K562 (cell line): ENCODE measurements around the gene KCTD21. TPM values are rescaled to one million over a fixed set of nuclear protein-coding genes. Genes with fewer than 3 reads are reported as not detected.

Experiments used
- ATAC-seq: fragments of 200-7000 bp; cut with Tn5 transposase; 3 replicates; pipeline ENCODE4 v1.9.1; 2020; ENCODE audit warnings: moderate library complexity
- BruUV-seq: library from RNA; stranded (reverse); fragments of 400-500 nt; replicated peaks from 2 replicates; lab custom pipeline; 2021; lab: Mats Ljungman, UMichigan
- CTCF ChIA-PET: fragments of 300-600 bp; formaldehyde crosslinking; extraction: SDS; loops from one replicate; lab custom pipeline; 2021; ENCODE audit warnings: low intra/inter-chr PET ratio; lab: Yijun Ruan, JAX
- POLR2A ChIA-PET: fragments of 300-600, 350-650 bp; sonication (Branson Sonifier 250); formaldehyde crosslinking; extraction: SDS; loops from one replicate; lab custom pipeline; 2021; ENCODE audit warnings: antibody characterized with exemption, inconsistent platforms; lab: Yijun Ruan, JAX
- DNase-seq, 4 experiments: peaks; one replicate each; pipeline versions ENCODE4 v3.0.0 to v3.0.0-alpha.2; 2011 to 2018; ENCODE audit warnings: low spot score in 3 of 4, mixed read lengths in 3 of 4; ENCODE audit errors: extremely low read depth in 1 of 4
- FAIRE-seq: peaks from 2 replicates; lab custom pipeline; 2011; peaks lifted over from hg19 to GRCh38; lab: Jason Lieb, UNC
- H2AFZ ChIP-seq: 2 replicates; pipeline ENCODE4 v1.6.0; 2011; ENCODE audit warnings: low read depth, low read length, control low read depth, inconsistent platforms
- H3K27ac ChIP-seq: fragments of 200-600 bp; 3 replicates; pipeline ENCODE4 v1.8.0; 2011; ENCODE audit warnings: low read depth, mild to moderate bottlenecking, control low read depth, inconsistent platforms, low read length, moderate library complexity, mixed read lengths; ENCODE audit errors: extremely low read depth
- H3K27me3 ChIP-seq, 2 experiments: fragments of 300-600 bp in 1 of 2; 2 replicates in 1 of 2; 3 replicates in 1 of 2; pipeline versions ENCODE4 v1.6.0 to v1.8.0; 2011; ENCODE audit warnings: inconsistent platforms in 2 of 2, low read length in 2 of 2, mild to moderate bottlenecking in 1 of 2, mixed read lengths in 1 of 2, moderate library complexity in 1 of 2; ENCODE audit not compliant: control insufficient read depth in 2 of 2, insufficient read depth in 2 of 2
- H3K36me3 ChIP-seq: fragments of 300-600 bp; 3 replicates; pipeline ENCODE4 v1.8.0; 2011; ENCODE audit warnings: mild to moderate bottlenecking, low read length, inconsistent platforms; ENCODE audit not compliant: control insufficient read depth, insufficient read depth
- H3K4me1 ChIP-seq, 2 experiments: fragments of 200-600 bp in 1 of 2; replicated peaks in 1 of 2; 2 replicates in 1 of 2; 3 replicates in 1 of 2; pipeline versions ENCODE4 v1.5.1 to v1.8.0; 2011; ENCODE audit warnings: inconsistent platforms in 2 of 2, low read length in 2 of 2, mild to moderate bottlenecking in 1 of 2, mixed read lengths in 1 of 2, moderate library complexity in 1 of 2; ENCODE audit not compliant: control insufficient read depth in 2 of 2, insufficient read depth in 2 of 2
- H3K4me2 ChIP-seq: 2 replicates; pipeline ENCODE4 v1.6.1; 2011; ENCODE audit warnings: low read length, control low read depth, inconsistent platforms, mixed read lengths; ENCODE audit not compliant: insufficient read depth
- H3K4me3 ChIP-seq: fragments of 200-600 bp; sonication (generic), shearing (Covaris generic); 2 replicates; pipeline ENCODE4 v1.5.1; 2016; ENCODE audit warnings: control low read depth, inconsistent platforms
- H3K79me2 ChIP-seq: fragments of 200-600 bp; 3 replicates; pipeline ENCODE4 v1.8.0; 2011; ENCODE audit warnings: low read length, inconsistent platforms; ENCODE audit not compliant: control insufficient read depth, insufficient read depth
- H3K9ac ChIP-seq, 2 experiments: 2 replicates each; pipeline versions ENCODE4 v1.6.0 to v1.6.1; 2011; ENCODE audit warnings: low read depth in 2 of 2, low read length in 2 of 2, control low read depth in 1 of 2, inconsistent platforms in 1 of 2, mild to moderate bottlenecking in 1 of 2, mixed read lengths in 1 of 2; ENCODE audit not compliant: insufficient read depth in 1 of 2
- H3K9me1 ChIP-seq: one replicate; pipeline ENCODE4 v1.6.0; 2011; ENCODE audit warnings: inconsistent platforms, mild to moderate bottlenecking, low read length, moderate library complexity; ENCODE audit not compliant: control insufficient read depth, insufficient read depth
- H3K9me3 ChIP-seq: replicated peaks from 2 replicates; pipeline ENCODE4 v1.5.1; 2011; ENCODE audit warnings: low read depth, low read length, inconsistent platforms; ENCODE audit not compliant: control insufficient read depth, insufficient read depth
- H4K20me1 ChIP-seq: replicated peaks from 2 replicates; pipeline ENCODE4 v1.6.1; 2011; ENCODE audit warnings: low read length, inconsistent platforms, mixed read lengths; ENCODE audit not compliant: control insufficient read depth, insufficient read depth
- BRF1 ChIP-seq: IDR thresholded peaks from 3 replicates; pipeline ENCODE4 v1.6.1; 2011; ENCODE audit warnings: borderline replicate concordance, mild to moderate bottlenecking; ENCODE audit not compliant: insufficient read length; ENCODE audit errors: extremely low read depth
- KDM5B ChIP-seq: fragments of 200-600 bp; sonication (generic); IDR thresholded peaks from 2 replicates; pipeline ENCODE4 v1.6.1; 2012; ENCODE audit warnings: low read depth, mild to moderate bottlenecking, moderate library complexity, low read length, control low read depth, inconsistent platforms; ENCODE audit not compliant: insufficient replicate concordance
- MCM7 ChIP-seq, 2 experiments: fragments of 450-650 bp; IDR thresholded peaks; 2 replicates each; pipeline ENCODE4 v1.6.1; 2016 to 2018
- MEF2D ChIP-seq: conservative IDR thresholded peaks from 2 replicates; pipeline ENCODE4 v1.6.1; 2016; ENCODE audit warnings: low read depth, missing genetic modification characterization, missing compliant biosample characterization
- PHTF2 ChIP-seq: fragments of 250-450 bp; sonication (Bioruptor Pico); IDR thresholded peaks from 2 replicates; pipeline ENCODE4 v1.5.0; 2021; ENCODE audit warnings: mild to moderate bottlenecking
- PPARD ChIP-seq: fragments of 250-450 bp; sonication (Bioruptor Pico); IDR thresholded peaks from 2 replicates; pipeline ENCODE4 v1.8.0; 2022; ENCODE audit warnings: inconsistent platforms, mild to moderate bottlenecking, moderate library complexity
- RNF2 ChIP-seq: sonication (generic); IDR thresholded peaks from 2 replicates; pipeline ENCODE4 v1.6.1; 2016
- ZNF143 ChIP-seq: sonication (generic); formaldehyde crosslinking; IDR thresholded peaks from 2 replicates; pipeline ENCODE4 v1.9.0; 2022; ENCODE audit warnings: mild to moderate bottlenecking, missing genetic modification reagents
- ZNF184 ChIP-seq: sonication (generic); formaldehyde crosslinking; IDR thresholded peaks from 2 replicates; pipeline ENCODE4 v1.5.0; 2020; ENCODE audit warnings: missing genetic modification reagents
- ZNF583 ChIP-seq: fragments of 250-450 bp; sonication (Bioruptor Pico); IDR thresholded peaks from 2 replicates; pipeline ENCODE4 v1.4.0; 2020
- ZNF75A ChIP-seq: fragments of 450-650 bp; formaldehyde crosslinking; IDR thresholded peaks from 2 replicates; pipeline ENCODE4 v1.4.0; 2020; ENCODE audit warnings: mild to moderate bottlenecking
- ZNF79 ChIP-seq: fragments of 250-450 bp; sonication (Bioruptor Pico); IDR thresholded peaks from 2 replicates; pipeline ENCODE4 v1.4.0; 2020; ENCODE audit warnings: low read depth, mild to moderate bottlenecking, moderate library complexity
- WGBS: fragments of 100-300 bp; shearing (Covaris generic); methylation state at CpG from one replicate; pipeline ENCODE4 v1.1.6; 2016; ENCODE audit warnings: low coverage, mixed read lengths; ENCODE audit not compliant: insufficient coverage; ENCODE audit errors: missing lambda C conversion rate; 5-methylcytosine and 5-hydroxymethylcytosine counted together
- in situ Hi-C: fragments of 300-500 bp; cut with MboI; formaldehyde crosslinking; loops from 4 replicates; pipeline ENCODE4 v1.15.0; 2018; ENCODE audit warnings: inconsistent platforms, mixed read lengths
- intact Hi-C: fragments of 100-400 bp; cut with micrococcal nuclease; formaldehyde crosslinking; loops from 2 replicates; pipeline ENCODE4 v1.14.2; 2022
- polyA plus RNA-seq, 8 experiments: library from polyadenylated mRNA; depleted of rRNA in 4 of 8; stranded (reverse) in 5 of 8; unstranded in 3 of 8; fragments of >200 nt; fragmentation: Nextera tagmentation in 2 of 8; fragmentation: Illumina TruSeq in 1 of 8; extraction: Ambion mirVana in 2 of 8; extraction: Trizol in 1 of 8; gene quantifications; 2 replicates each; pipeline versions ENCODE4 v1.2.1 to v1.2.3, GENCODE V29; 2011 to 2014; ENCODE audit warnings: inconsistent platforms in 1 of 8, missing spikeins in 1 of 8
- total RNA-seq, 7 experiments: library from RNA; depleted of rRNA in 6 of 7; stranded (reverse); fragments of >200 nt in 6 of 7; fragmentation: Illumina TruSeq in 2 of 7; extraction: Trizol in 2 of 7; gene quantifications; 2 replicates each; pipeline versions ENCODE4 v1.2.1 to v1.2.3, GENCODE V29; 2011 to 2021; ENCODE audit warnings: low replicate concordance in 1 of 7
- TF ChIP-seq, protein P1 (sequence below): fragments of 450-650 bp; IDR thresholded peaks from 2 replicates; pipeline ENCODE4 v1.6.1; 2017; ENCODE audit warnings: antibody characterized with exemption
- TF ChIP-seq, protein P2 (sequence below): fragments of 250-450 bp; sonication (Bioruptor Pico); IDR thresholded peaks from 2 replicates; pipeline ENCODE4 v1.5.0; 2022; ENCODE audit warnings: mild to moderate bottlenecking

KCTD21 gene
- total and polyA plus RNA-seq, 9 of the 15 experiments (the other 6 are each of a cell fraction or from before 2014, with no cell fraction given) = 0.34 to 5.4 (median 1.9) TPM

DNA sequence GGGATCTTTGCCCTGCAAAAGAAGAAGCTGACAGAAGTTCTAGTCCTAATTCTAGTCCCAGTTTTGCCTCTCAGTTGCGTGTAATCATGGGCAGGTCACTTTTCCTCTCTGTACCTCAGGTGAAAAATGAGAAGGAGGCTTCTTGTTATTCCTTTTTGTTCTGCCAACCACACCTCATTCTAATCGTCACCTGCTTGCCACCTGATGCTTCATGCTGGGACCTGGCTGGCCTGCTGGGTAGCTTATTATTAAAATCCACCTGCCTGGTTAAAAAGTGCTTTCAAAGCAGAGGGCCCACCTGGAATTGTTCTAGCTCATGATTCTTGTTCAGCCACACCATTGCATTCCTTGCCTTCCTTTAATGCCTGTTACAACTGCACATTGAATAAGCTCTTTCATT, 40.6 kb downstream of the KCTD21 start:
- in situ Hi-C loops = no loop called here
- TF ChIP-seq RNF2 = no peak
- TF ChIP-seq ZNF75A (CRISPR knock-in tag) = no peak
- TF ChIP-seq PPARD (CRISPR knock-in tag) = no peak
- no peak for TF ChIP-seq ZNF184 (CRISPR knock-in tag)
- TF ChIP-seq MCM7 (IDR thresholded peaks at IDR 0.05) = no peak
- TF ChIP-seq KDM5B = no peak
- TF ChIP-seq ZNF583 (CRISPR knock-in tag) = no peak
- TF ChIP-seq ZNF143 = no peak
- TF ChIP-seq ZNF79 (CRISPR knock-in tag) = no peak
- TF ChIP-seq MEF2D (tag) = no peak
- no peak for TF ChIP-seq PHTF2 (CRISPR knock-in tag)
- TF ChIP-seq, protein P1, sequence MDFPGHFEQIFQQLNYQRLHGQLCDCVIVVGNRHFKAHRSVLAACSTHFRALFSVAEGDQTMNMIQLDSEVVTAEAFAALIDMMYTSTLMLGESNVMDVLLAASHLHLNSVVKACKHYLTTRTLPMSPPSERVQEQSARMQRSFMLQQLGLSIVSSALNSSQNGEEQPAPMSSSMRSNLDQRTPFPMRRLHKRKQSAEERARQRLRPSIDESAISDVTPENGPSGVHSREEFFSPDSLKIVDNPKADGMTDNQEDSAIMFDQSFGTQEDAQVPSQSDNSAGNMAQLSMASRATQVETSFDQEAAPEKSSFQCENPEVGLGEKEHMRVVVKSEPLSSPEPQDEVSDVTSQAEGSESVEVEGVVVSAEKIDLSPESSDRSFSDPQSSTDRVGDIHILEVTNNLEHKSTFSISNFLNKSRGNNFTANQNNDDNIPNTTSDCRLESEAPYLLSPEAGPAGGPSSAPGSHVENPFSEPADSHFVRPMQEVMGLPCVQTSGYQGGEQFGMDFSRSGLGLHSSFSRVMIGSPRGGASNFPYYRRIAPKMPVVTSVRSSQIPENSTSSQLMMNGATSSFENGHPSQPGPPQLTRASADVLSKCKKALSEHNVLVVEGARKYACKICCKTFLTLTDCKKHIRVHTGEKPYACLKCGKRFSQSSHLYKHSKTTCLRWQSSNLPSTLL = no peak
- TF ChIP-seq BRF1 = no peak
- TF ChIP-seq, protein P2, sequence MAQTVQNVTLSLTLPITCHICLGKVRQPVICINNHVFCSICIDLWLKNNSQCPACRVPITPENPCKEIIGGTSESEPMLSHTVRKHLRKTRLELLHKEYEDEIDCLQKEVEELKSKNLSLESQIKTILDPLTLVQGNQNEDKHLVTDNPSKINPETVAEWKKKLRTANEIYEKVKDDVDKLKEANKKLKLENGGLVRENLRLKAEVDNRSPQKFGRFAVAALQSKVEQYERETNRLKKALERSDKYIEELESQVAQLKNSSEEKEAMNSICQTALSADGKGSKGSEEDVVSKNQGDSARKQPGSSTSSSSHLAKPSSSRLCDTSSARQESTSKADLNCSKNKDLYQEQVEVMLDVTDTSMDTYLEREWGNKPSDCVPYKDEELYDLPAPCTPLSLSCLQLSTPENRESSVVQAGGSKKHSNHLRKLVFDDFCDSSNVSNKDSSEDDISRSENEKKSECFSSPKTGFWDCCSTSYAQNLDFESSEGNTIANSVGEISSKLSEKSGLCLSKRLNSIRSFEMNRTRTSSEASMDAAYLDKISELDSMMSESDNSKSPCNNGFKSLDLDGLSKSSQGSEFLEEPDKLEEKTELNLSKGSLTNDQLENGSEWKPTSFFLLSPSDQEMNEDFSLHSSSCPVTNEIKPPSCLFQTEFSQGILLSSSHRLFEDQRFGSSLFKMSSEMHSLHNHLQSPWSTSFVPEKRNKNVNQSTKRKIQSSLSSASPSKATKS = no peak
- POLR2A ChIA-PET = interaction anchor here (0.9 to 1.1 kb wide), 2 partner anchors 9 to 21 kb away, joined by 3 read pairs; partner anchors contain the start of gene ALG8

More for the DNA sequence above, 40.6 kb downstream of the KCTD21 start:
- intact Hi-C loops = loop anchor here (5.0 kb wide), 2 partner anchors 39 to 414 kb away; partner anchors contain the start of genes KCTD21 and USP35
- CTCF ChIA-PET = no interaction called here
- no TSS peak for BruUV-seq
- no peaks in the 10 kb centered on the region for H3K9me1 ChIP-seq
- H3K27ac ChIP-seq = no peak overlapping the region
- H3K4me1 ChIP-seq = no peaks in the 10 kb centered on the region
- H3K27me3 ChIP-seq = no peaks in the 10 kb centered on the region
- no peak overlapping the region for H3K4me2 ChIP-seq
- DNase-seq (no peak), ATAC-seq (no peak), FAIRE-seq (no peak)
- H2AFZ ChIP-seq = no peak overlapping the region
- H3K9ac ChIP-seq = no peak overlapping the region
- no peaks in the 10 kb centered on the region for H3K9me3 ChIP-seq
- no peaks in the 10 kb centered on the region for H4K20me1 ChIP-seq
- no peaks in the 10 kb centered on the region; the same call in 2 of the 3 replicates for H3K36me3 ChIP-seq
- 47% methylated on average over 2 of the region's 2 CpGs for WGBS
- no peaks in the 10 kb centered on the region for H3K79me2 ChIP-seq
- H3K4me3 ChIP-seq = no peak overlapping the region
